Measurements from ENCODE around the gene CHD2. TPM values are rescaled to one million over a fixed set of nuclear protein-coding genes. Genes with fewer than 3 reads are reported as not detected.

The CHD2 gene
- total RNA-seq, 4 donors from 2014 or later: 109 to 370 (median 161) TPM

- DNase-seq: no peak
- H3K4me1 ChIP-seq: no peaks in the 10 kb centered on the region
- H3K4me3 ChIP-seq: no peak overlapping the region
- peaks cover 0 to 96% (median 11%) of the 10 kb centered on the region in 3 donors for H3K36me3 ChIP-seq
- H3K27ac ChIP-seq: no peak overlapping the region
- no peaks in the 10 kb centered on the region for H3K27me3 ChIP-seq
- peaks cover 0 to 15% (median 7%) of the 10 kb centered on the region in 4 donors for H3K9me3 ChIP-seq
- no peak for TF ChIP-seq POLR2A (IDR thresholded peaks at IDR 0.05)
- TF ChIP-seq CTCF (IDR thresholded peaks at IDR 0.05): no peak
These were observed 53.4 kb downstream of the CHD2 start for GRCh38 chr15:92953566-92953965.

GRCh38 chr15:92954002-92954401, 53.9 kb downstream of the CHD2 start:
- peaks cover 0 to 10% (median 5%) of the 10 kb centered on the region in 4 donors for H3K9me3 ChIP-seq
- peaks cover 0 to 94% (median 7%) of the 10 kb centered on the region in 3 donors for H3K36me3 ChIP-seq
- DNase-seq: no peak
- no peak overlapping the region for H3K4me3 ChIP-seq
- no peaks in the 10 kb centered on the region for H3K27me3 ChIP-seq
- no peak overlapping the region for H3K27ac ChIP-seq
- no peak for TF ChIP-seq POLR2A (IDR thresholded peaks at IDR 0.05)
- no peak for TF ChIP-seq CTCF (IDR thresholded peaks at IDR 0.05)
- H3K4me1 ChIP-seq: no peaks in the 10 kb centered on the region

- Histone ChIP-seq H3K27me3 (no peaks in the 10 kb centered on the region), H3K36me3 (peaks cover 0 to 93% (median 2%) of the 10 kb centered on the region in 3 donors), H3K27ac (no peak overlapping the region), H3K9me3 (peaks cover 0 to 5% (median 2%) of the 10 kb centered on the region in 4 donors), H3K4me1 (no peaks in the 10 kb centered on the region), H3K4me3 (no peak overlapping the region)
- no peak for DNase-seq
- TF ChIP-seq POLR2A (IDR thresholded peaks at IDR 0.05) (no peak), CTCF (IDR thresholded peaks at IDR 0.05) (peak in 4 of 6 experiments; percentile 4 to 25 (median 10))
These were observed 54.5 kb downstream of the CHD2 start for GRCh38 chr15:92954578-92954977.

- H3K36me3 ChIP-seq: peaks cover 0 to 92% (median 0%) of the 10 kb centered on the region in 3 donors
- DNase-seq: no peak
- H3K9me3 ChIP-seq: no peaks in the 10 kb centered on the region
- H3K4me1 ChIP-seq: no peaks in the 10 kb centered on the region
- H3K4me3 ChIP-seq: no peak overlapping the region
- no peak overlapping the region for H3K27ac ChIP-seq
- TF ChIP-seq CTCF (IDR thresholded peaks at IDR 0.05) (no peak), POLR2A (IDR thresholded peaks at IDR 0.05) (no peak)
- H3K27me3 ChIP-seq: no peaks in the 10 kb centered on the region
These were observed 55.6 kb downstream of the CHD2 start for GRCh38 chr15:92955706-92956105.

GRCh38 chr15:92958105-92958504, 58.0 kb downstream of the CHD2 start:
- H3K27ac ChIP-seq: no peak overlapping the region
- no peak for DNase-seq
- H3K4me1 ChIP-seq: no peaks in the 10 kb centered on the region
- H3K4me3 ChIP-seq: no peak overlapping the region
- no peak for TF ChIP-seq POLR2A (IDR thresholded peaks at IDR 0.05)
- no peak for TF ChIP-seq CTCF (IDR thresholded peaks at IDR 0.05)
- H3K36me3 ChIP-seq: peaks cover 0 to 93% (median 0%) of the 10 kb centered on the region in 3 donors
- H3K27me3 ChIP-seq: no peaks in the 10 kb centered on the region
- no peaks in the 10 kb centered on the region for H3K9me3 ChIP-seq

- DNase-seq: no peak
- TF ChIP-seq POLR2A (IDR thresholded peaks at IDR 0.05) (no peak), CTCF (IDR thresholded peaks at IDR 0.05) (no peak)
- H3K9me3 ChIP-seq: no peaks in the 10 kb centered on the region
- H3K4me3 ChIP-seq: no peak overlapping the region
- no peaks in the 10 kb centered on the region for H3K4me1 ChIP-seq
- no peaks in the 10 kb centered on the region for H3K27me3 ChIP-seq
- H3K27ac ChIP-seq: no peak overlapping the region
- H3K36me3 ChIP-seq: peaks cover 0 to 93% (median 0%) of the 10 kb centered on the region in 3 donors
These were observed 59.1 kb downstream of the CHD2 start for GRCh38 chr15:92959219-92959618.
